T-helper 2 cell treated with Interferon-gamma antibody and Interleukin-4, amounts not matched to agents 5 μg/mL and 100 μg/mL, for 36 hours (primary cell): ENCODE measurements around the gene ETF1.

Experiments
- DNase-seq: peaks from one replicate; pipeline ENCODE4 v3.0.0; 2021; ENCODE audit warnings: low spot score
- H3K27ac Mint-ChIP-seq: one replicate; pipeline ENCODE4 v1.8.0; 2021; ENCODE audit warnings: mild to moderate bottlenecking, mixed read lengths
- H3K27me3 Mint-ChIP-seq: one replicate; pipeline ENCODE4 v1.8.0; 2021; ENCODE audit warnings: low read depth, mixed read lengths
- H3K36me3 Mint-ChIP-seq: one replicate; pipeline ENCODE4 v1.8.0; 2021; ENCODE audit warnings: low read depth, mixed read lengths
- H3K4me1 Mint-ChIP-seq: one replicate; pipeline ENCODE4 v1.8.0; 2021; ENCODE audit warnings: low read depth, mixed read lengths
- H3K4me3 Mint-ChIP-seq: one replicate; pipeline ENCODE4 v1.8.0; 2022; ENCODE audit warnings: mild to moderate bottlenecking, moderate library complexity, mixed read lengths
- H3K9me3 Mint-ChIP-seq: one replicate; pipeline ENCODE4 v1.8.0; 2021; ENCODE audit warnings: mixed read lengths

ETF1 gene

DNA sequence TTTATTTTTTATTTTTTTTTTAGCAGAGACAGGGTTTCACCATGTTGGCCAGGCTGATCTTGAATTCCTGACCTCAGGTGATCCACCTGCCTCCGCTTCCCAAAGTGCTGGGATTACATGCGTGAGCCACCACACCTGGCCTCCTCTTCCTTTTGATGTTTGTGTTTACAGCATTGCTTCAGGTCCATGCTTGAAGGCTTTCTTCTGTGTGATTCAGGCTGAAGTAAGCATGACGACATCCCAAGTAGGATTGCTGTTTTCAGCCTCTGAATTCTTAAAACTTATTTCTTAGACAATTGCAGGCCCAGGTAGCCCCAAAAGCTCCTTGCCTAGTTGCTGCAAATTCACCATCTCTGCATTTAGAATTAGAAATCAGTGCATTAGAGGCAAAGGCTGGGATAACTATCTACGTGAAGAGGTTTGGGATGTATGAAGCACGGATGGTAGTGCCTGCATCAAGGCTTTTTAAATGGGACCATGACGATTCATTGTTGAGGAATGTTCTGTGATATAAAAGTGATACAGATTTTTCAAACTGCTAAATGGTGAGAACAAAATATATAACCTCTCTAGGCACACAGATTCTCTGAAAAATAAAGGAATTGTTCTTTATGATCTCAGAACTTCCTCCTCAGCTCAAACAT lies 3.0 kb upstream of the ETF1 start:
- Mint-ChIP-seq H3K4me1 (peaks cover 40% of the 10 kb centered on the region), H3K4me3 (peak overlapping the region; percentile 37), H3K27me3 (no peaks in the 10 kb centered on the region), H3K36me3 (peaks cover 19% of the 10 kb centered on the region), H3K27ac (peak overlapping the region; percentile 60), H3K9me3 (no peaks in the 10 kb centered on the region)
- DNase-seq, result no peak

- H3K36me3 Mint-ChIP-seq, result peaks cover 28% of the 10 kb centered on the region
- H3K4me1 Mint-ChIP-seq, result peaks cover 55% of the 10 kb centered on the region
Observed at GRCh38 chr5:138544181-138545134, 1.4 kb upstream of the ETF1 start.

GRCh38 chr5:138543730-138544104 lies 681 bp upstream of the ETF1 start:
- no peak for DNase-seq
- Mint-ChIP-seq H3K9me3 (no peaks in the 10 kb centered on the region), H3K27me3 (no peaks in the 10 kb centered on the region), H3K27ac (peak overlapping the region; percentile 100), H3K4me1 (peaks cover 61% of the 10 kb centered on the region), H3K36me3 (peaks cover 28% of the 10 kb centered on the region), H3K4me3 (peak overlapping the region; percentile 95)

More at GRCh38 chr5:138544181-138545134, 1.4 kb upstream of the ETF1 start:
- Mint-ChIP-seq H3K9me3 (no peaks in the 10 kb centered on the region), H3K27ac (peak overlapping the region; percentile 100), H3K27me3 (no peaks in the 10 kb centered on the region), H3K4me3 (peak overlapping the region; percentile 95)
- DNase-seq, result no peak

DNA sequence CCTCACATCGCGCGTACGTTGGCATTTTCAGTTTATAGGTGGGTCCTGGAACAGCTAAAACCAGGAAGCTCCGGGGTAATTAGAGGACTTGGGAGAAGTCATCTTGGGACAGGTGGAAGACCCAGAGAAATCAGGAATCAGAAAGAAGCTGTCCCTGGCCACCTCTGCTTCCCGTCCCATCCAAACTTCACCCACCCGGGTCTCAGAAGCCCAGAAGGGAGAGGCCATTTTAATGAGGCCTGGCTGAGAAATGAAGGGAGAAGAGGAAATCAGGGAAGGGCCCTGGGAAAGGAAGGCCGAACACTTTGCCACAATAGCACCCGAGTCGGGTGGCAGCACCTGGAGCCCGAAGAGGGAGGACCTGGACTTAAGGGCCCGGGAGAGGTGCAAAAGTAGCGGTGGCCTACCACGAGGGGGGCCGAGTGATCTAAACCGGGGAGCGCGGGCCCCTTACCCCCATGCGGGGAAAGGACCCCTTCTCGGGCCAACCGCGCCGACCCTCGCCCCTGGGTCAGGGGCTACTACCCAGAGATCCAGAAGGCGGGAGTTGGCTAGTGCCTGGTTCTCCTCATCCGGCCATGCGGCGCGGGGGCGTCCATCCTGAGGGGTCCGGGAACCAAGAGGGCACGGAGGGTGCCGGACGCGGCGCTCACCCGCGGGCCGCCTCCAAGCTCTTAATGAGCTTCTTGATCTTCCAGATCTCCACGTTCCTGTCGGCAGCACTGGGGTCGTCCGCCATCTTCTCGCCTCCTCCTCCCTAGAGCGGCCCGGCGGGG lies 668 bp downstream of the ETF1 start:
- peaks cover 52% of the 10 kb centered on the region for H3K4me1 Mint-ChIP-seq
- peak overlapping the region; percentile 95 for H3K4me3 Mint-ChIP-seq
- H3K36me3 Mint-ChIP-seq, result peaks cover 30% of the 10 kb centered on the region
- H3K9me3 Mint-ChIP-seq, result no peaks in the 10 kb centered on the region
- DNase-seq, result no peak
- no peaks in the 10 kb centered on the region for H3K27me3 Mint-ChIP-seq
- peak overlapping the region; percentile 100 for H3K27ac Mint-ChIP-seq

- no peaks in the 10 kb centered on the region for H3K9me3 Mint-ChIP-seq
Observed at GRCh38 chr5:138541511-138542179, 1.4 kb downstream of the ETF1 start.

GRCh38 chr5:138539791-138540190 lies 3.2 kb downstream of the ETF1 start:
- Mint-ChIP-seq H3K4me1 (peaks cover 46% of the 10 kb centered on the region), H3K27me3 (no peaks in the 10 kb centered on the region), H3K27ac (no peak overlapping the region), H3K4me3 (no peak overlapping the region), H3K36me3 (peaks cover 35% of the 10 kb centered on the region), H3K9me3 (no peaks in the 10 kb centered on the region)
- DNase-seq, result no peak

More at GRCh38 chr5:138541511-138542179, 1.4 kb downstream of the ETF1 start:
- Mint-ChIP-seq H3K36me3 (peaks cover 32% of the 10 kb centered on the region), H3K4me3 (peak overlapping the region; percentile 95), H3K4me1 (peaks cover 56% of the 10 kb centered on the region), H3K27ac (peak overlapping the region; percentile 100), H3K27me3 (no peaks in the 10 kb centered on the region)
- no peak for DNase-seq

- Mint-ChIP-seq H3K4me1 (peaks cover 39% of the 10 kb centered on the region), H3K27ac (no peak overlapping the region), H3K27me3 (no peaks in the 10 kb centered on the region), H3K9me3 (no peaks in the 10 kb centered on the region), H3K36me3 (peaks cover 37% of the 10 kb centered on the region), H3K4me3 (no peak overlapping the region)
- no peak for DNase-seq
Observed at GRCh38 chr5:138538943-138539627, 4.0 kb downstream of the ETF1 start.

GRCh38 chr5:138536665-138537315 lies 6.2 kb downstream of the ETF1 start:
- H3K4me1 Mint-ChIP-seq, result peaks cover 40% of the 10 kb centered on the region
- no peak overlapping the region for H3K4me3 Mint-ChIP-seq
- no peaks in the 10 kb centered on the region for H3K9me3 Mint-ChIP-seq
- peak overlapping the region; percentile 17 for H3K27ac Mint-ChIP-seq
- H3K27me3 Mint-ChIP-seq, result no peaks in the 10 kb centered on the region
- peaks cover 39% of the 10 kb centered on the region for H3K36me3 Mint-ChIP-seq
- DNase-seq, result no peak

- Mint-ChIP-seq H3K4me3 (no peak overlapping the region), H3K9me3 (no peaks in the 10 kb centered on the region), H3K27ac (peak overlapping the region; percentile 18), H3K36me3 (peaks cover 35% of the 10 kb centered on the region), H3K27me3 (no peaks in the 10 kb centered on the region), H3K4me1 (peaks cover 38% of the 10 kb centered on the region)
- DNase-seq, result no peak
Observed at GRCh38 chr5:138536215-138536614, 6.8 kb downstream of the ETF1 start.

DNA sequence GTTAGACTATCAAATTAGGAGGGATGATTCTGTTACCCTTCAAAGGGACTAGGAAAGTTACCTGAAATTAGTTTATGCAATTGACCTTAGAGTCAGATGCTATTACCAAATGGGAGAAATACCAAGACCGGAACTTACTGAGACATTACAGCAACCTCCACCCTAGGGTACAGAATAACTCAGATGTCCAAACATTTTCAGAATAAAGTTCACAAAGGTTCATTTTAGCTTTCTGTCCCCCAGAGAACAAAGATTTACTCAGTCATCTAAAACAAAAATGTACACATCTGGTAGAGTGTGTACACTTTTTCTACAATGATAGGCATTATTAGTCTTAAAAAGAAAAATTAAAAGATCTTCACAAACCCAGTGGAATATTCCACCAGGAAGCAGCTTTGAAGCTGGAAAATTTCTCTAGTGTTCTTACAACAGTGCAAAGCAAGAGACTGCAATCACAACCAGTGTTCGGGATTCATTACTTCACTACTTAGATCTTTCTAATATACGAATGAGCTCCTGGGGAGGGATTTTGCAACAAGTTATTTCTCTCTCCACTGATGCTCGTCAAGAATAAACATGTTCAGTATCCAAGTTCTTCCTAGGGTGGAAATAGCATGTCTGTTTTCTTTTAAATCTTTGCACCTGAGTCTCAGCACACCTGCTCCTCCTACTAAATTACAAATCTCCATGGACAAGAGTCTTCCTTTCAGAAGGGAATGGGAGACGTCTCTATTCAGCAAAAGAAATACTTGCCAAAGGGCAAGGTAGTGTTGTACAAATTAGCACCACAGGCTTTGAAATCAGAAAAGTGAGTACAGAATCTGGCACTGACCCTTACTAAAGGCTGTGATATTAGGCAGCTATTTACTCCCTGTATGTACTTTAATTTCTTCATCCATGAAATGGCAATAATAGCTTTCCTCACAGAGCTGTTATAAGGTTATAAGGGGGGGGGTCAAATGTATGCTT lies 8.8 kb downstream of the ETF1 start:
- DNase-seq, result no peak
- H3K9me3 Mint-ChIP-seq, result no peaks in the 10 kb centered on the region
- no peak overlapping the region for H3K4me3 Mint-ChIP-seq
- no peaks in the 10 kb centered on the region for H3K27me3 Mint-ChIP-seq
- H3K36me3 Mint-ChIP-seq, result peaks cover 29% of the 10 kb centered on the region
- H3K4me1 Mint-ChIP-seq, result peaks cover 25% of the 10 kb centered on the region
- H3K27ac Mint-ChIP-seq, result no peak overlapping the region

DNA sequence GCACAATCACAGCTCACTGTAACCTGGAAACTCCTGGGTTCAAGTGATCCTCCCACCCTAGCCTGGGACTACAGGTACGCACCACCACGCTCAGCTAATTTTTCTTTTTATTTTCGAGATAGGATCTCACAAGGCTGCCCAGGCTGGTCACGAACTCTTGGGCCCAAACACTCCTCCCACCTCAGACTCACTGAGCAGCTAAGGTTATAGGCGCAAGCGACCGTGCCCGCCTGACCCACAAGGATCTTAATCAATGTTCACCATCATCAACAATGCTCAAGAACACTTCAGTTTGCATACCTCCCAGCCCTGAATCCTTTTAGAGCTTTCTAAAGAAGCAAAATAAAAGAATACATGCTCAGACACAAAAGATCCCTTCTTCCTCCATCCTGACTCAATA lies 13.2 kb downstream of the ETF1 start:
- no peak overlapping the region for H3K4me3 Mint-ChIP-seq
- peaks cover 20% of the 10 kb centered on the region for H3K4me1 Mint-ChIP-seq
- H3K9me3 Mint-ChIP-seq, result no peaks in the 10 kb centered on the region
- no peak for DNase-seq
- H3K36me3 Mint-ChIP-seq, result peaks cover 24% of the 10 kb centered on the region
- H3K27me3 Mint-ChIP-seq, result no peaks in the 10 kb centered on the region
- H3K27ac Mint-ChIP-seq, result no peak overlapping the region
